ENCODE measurements around the gene PTPRN2.

- TF ChIP-seq EZH2 (IDR thresholded peaks at IDR 0.05) = no peak
- TF ChIP-seq REST (IDR thresholded peaks at IDR 0.05; ENCODE audit: low read depth) = no peak
- no peak for TF ChIP-seq CTCF (IDR thresholded peaks at IDR 0.05 in 2 of 3, conservative IDR thresholded peaks at IDR 0.05 in 1 of 3; ENCODE audit: borderline replicate concordance in 1 of 3, insufficient read depth in 1 of 3, low read depth in 2 of 3, low read length in 2 of 3)
- no peak for TF ChIP-seq POLR2AphosphoS5 (IDR thresholded peaks at IDR 0.05; ENCODE audit: low read depth, low read length)
- no peak for TF ChIP-seq RAD21 (IDR thresholded peaks at IDR 0.05; ENCODE audit: low read depth)
- no peak for TF ChIP-seq POLR2A (IDR thresholded peaks at IDR 0.05; ENCODE audit: borderline replicate concordance, extremely low read depth, insufficient read depth, insufficient read length)
- TF ChIP-seq MAX (IDR thresholded peaks at IDR 0.05) = no peak
Observed at GRCh38 chr7:158002486-158003080, 585.0 kb downstream of the PTPRN2 start.
